GM19324 (cell line): Measurements from ENCODE around the gene SLC4A5.
"Not testable (repeated sequence)": the region's sequence is repeated elsewhere in the genome, so short reads cannot be mapped to it uniquely, and the experiment has no call there.

ENCODE experiments used
- ATAC-seq: cut with Tn5 transposase; IDR thresholded peaks from one replicate; pipeline ENCODE4 v1.9.1; 2021; ENCODE audit warnings: mild to moderate bottlenecking, moderate library complexity; ENCODE audit not compliant: unreplicated experiment, low FRiP score

The SLC4A5 gene

GRCh38 chr2:74368499-74368898 is 25.3 kb upstream of the SLC4A5 start:
- ATAC-seq, result no peak

- ATAC-seq, result no peak
These were observed 24.6 kb upstream of the SLC4A5 start for GRCh38 chr2:74367789-74368188.

- ATAC-seq, result no peak
These were observed 22.8 kb upstream of the SLC4A5 start for GRCh38 chr2:74366036-74366435.

- no peak for ATAC-seq
These were observed 21.6 kb upstream of the SLC4A5 start for GRCh38 chr2:74364533-74365505.

GRCh38 chr2:74361327-74361726 is 18.1 kb upstream of the SLC4A5 start:
- no peak for ATAC-seq

- no peak for ATAC-seq
These were observed 14.4 kb upstream of the SLC4A5 start for GRCh38 chr2:74357627-74358026.

- no peak for ATAC-seq
These were observed 6.7 kb upstream of the SLC4A5 start for GRCh38 chr2:74349889-74350288.

- ATAC-seq, result no peak
These were observed 4.5 kb upstream of the SLC4A5 start for GRCh38 chr2:74347742-74348141.

GRCh38 chr2:74347303-74347702 is 4.1 kb upstream of the SLC4A5 start:
- ATAC-seq, result no peak

GRCh38 chr2:74345272-74345943 is 2.2 kb upstream of the SLC4A5 start:
- ATAC-seq, result no peak

GRCh38 chr2:74336227-74336626 is 7.0 kb downstream of the SLC4A5 start:
- not testable (repeated sequence) for ATAC-seq

GRCh38 chr2:74334931-74335333 is 8.3 kb downstream of the SLC4A5 start:
- ATAC-seq, result no peak

- no peak for ATAC-seq
These were observed 9.2 kb downstream of the SLC4A5 start for GRCh38 chr2:74333896-74334586.

- ATAC-seq, result no peak
These were observed 10.0 kb downstream of the SLC4A5 start for GRCh38 chr2:74333175-74333574.

GRCh38 chr2:74332550-74333174 is 10.6 kb downstream of the SLC4A5 start:
- ATAC-seq, result no peak

GRCh38 chr2:74328573-74328972 is 14.6 kb downstream of the SLC4A5 start:
- no peak for ATAC-seq

- ATAC-seq, result no peak
These were observed 15.1 kb downstream of the SLC4A5 start for GRCh38 chr2:74328074-74328473.

GRCh38 chr2:74327627-74328026 is 15.6 kb downstream of the SLC4A5 start:
- no peak for ATAC-seq

- no peak for ATAC-seq
These were observed 16.0 kb downstream of the SLC4A5 start for GRCh38 chr2:74327199-74327598.

- ATAC-seq, result no peak
These were observed 17.4 kb downstream of the SLC4A5 start for GRCh38 chr2:74325815-74326214.

GRCh38 chr2:74321737-74322136 is 21.5 kb downstream of the SLC4A5 start:
- ATAC-seq, result no peak
